Activated CD8-positive, alpha-beta memory T cell treated with anti-CD3 and anti-CD28 coated beads for 48 hours (primary cell): Measurements from ENCODE around the gene ECHDC1.
"Not testable (repeated sequence)": the region's sequence is repeated elsewhere in the genome, so short reads cannot be mapped to it uniquely, and the experiment has no call there.

Source experiments
- DNase-seq, 3 experiments: peaks; one replicate each; pipeline ENCODE4 v3.0.0-alpha.2; 2020; ENCODE audit warnings: low read depth in 2 of 3, low spot score in 2 of 3

ECHDC1 gene

DNA sequence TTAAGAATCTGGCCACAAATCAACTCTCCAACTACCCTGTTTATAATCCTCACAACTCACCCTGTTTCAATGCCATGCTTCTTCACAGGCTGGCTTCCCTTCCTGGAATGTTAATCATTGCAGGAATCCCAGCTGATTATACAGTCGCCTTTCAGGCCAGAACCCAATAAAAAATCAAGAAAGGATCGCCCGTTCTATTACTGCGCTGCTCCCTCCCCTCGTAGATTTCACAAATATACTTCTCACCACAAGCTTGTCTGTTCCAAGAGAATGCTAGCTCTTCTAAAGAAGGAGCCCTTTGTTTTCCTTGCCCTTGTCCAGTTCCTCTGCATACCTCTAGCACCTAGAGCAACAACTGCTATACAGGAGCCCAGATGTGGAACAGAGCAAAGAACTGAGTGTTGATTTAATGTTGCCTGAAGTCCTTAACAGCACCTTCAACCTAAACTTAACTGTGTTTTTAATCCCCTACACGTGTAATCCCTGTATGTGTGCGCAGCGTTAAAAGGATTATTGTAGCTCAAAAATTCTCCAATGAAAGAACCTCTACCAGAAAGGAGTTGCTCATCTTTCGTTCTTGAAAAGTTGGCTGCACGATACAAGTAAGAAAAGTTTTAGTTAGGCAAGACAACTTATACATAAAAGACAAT, 988 bp downstream of the ECHDC1 start:
- DNase-seq: no peak

DNA sequence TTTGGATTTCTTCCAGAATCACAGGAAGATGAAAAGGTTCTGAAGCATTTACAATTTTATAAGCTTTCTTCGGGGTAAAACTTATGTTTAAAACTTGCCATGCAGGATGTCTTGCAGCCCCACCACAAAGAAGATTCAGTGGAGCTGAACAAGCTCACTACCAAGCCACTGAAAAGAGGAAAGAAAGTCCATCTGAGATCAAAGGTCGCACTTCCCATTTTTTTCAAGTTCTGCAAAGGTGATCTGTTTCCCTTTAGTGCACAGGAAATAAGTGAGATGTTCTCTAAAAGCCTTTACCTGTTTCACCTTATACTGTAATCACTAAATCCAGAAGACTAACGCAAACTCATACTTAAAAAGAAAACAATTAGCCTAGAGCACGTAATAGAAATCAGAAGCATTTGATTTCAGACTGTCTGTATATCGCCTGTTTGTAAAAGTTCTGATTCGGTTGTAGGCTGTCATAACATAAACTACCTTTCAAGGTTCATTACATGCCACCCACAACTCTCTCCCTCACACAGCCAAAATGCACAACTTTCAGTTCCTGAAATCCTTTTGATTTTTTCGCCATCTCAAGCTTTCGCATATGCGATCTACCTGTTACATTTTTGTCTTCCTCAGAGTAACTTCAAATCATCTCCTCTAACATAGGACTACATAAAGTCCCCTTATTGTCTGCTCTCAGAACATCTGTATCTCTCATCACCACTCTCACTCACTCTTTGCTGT, 1.8 kb downstream of the ECHDC1 start:
- DNase-seq: no peak

DNA sequence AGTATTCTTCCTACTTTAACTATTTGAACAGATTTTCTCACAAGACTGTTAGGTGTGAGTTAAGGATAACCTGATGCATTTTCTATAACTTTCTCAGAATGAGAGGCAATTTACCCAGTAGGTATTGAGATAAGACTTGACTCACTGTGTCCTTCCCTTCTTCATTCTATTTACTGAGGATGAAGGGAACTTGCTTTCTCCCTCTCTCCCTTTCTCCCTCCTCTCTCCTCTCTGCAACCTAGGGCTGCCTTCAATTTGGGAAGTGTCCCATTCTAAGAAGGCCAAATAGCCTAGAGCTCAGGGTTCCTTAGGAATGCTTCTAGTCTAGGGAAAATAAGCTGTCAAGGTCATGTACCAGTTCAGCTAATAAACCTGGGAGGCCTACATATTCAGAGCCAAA, 3.2 kb downstream of the ECHDC1 start:
- no peak for DNase-seq

DNA sequence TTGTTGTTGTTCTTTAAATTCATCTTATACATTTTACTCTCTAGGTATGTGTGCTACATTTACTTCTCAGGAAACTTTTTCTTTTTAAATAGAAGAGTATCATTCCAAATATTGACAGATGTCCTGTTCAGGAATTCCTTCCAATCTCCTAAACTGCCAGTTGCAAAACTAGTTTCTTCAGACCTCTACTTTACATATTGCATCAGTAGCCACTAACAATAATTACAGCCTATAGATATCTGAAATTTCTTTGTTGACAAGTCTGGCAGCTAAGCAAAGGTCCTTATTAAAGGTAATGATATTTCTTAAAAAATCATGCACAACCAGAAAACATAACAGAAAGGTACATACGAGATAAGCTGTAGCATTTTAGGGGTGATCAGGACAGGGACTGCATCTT, 4.5 kb downstream of the ECHDC1 start:
- DNase-seq: no peak

DNA sequence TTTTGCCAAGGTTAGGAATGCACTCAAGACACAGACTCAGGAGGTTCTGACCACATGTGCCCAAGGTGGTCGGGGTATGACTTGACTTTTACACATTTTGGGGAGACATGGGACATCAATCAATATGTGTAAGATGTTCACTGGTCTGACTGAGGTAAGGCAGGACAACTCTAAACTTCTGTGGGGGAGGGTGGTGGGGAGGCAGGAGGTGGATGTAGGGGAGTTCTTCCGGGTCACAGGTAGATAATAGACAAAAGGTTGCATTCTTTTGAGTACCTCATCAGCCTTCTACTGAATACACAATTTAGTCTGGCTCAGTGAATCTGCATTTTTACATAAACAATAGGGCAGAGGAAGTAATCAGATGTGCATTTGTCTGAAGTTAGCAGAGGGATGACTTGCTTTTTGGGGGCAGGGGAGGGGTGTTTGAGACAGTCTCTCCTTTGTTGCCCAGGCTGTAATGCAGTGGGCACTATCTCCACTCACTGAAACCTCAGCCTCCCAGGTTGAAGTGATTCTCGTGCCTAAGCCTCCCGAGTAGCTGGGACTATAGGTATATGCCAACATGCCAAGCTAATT, 10.9 kb downstream of the ECHDC1 start:
- no peak for DNase-seq

DNA sequence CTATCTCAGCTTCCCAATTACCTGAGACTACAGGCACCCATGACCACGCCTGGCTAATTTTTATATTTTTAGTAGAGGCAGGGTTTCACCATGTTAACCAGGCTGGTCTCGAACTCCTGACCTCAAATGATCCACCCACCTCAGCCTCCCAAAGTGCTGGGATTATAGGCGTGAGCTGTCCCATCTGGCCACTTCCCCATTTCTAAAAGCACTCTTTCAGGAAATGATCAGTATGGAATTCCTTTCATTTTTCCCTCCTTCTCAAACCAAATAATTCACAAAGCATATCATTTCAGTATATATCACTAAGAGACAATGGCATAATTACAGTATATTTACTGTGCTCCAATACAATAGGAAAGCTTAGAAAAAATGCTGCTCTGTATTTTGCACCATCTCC, 12.2 kb downstream of the ECHDC1 start:
- DNase-seq: not testable (repeated sequence)

DNA sequence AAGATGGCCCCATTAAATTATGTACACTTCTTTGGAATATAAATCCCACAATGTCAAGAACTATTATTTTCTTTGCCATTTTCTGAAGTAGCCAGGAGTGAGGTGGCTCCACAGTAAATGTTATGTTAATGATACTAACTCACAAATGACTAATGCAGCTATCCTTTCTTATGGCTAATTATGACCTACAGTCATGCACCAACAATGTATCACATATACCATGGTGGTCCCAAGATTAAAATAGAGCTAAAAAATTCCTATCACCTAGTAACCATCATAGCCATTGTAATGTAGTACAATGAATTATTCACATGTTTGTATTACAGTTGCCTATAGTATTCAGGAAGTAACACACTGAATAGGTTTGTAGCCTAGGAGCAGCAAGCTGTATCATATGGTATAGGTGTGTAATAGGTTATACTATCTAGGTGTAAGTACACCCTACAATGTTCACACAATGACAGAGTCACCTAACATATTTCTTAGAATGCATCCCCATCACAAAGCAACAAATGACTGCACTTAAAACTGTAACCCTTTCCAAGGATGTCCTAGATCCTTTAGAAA, 15.3 kb downstream of the ECHDC1 start:
- no peak for DNase-seq

DNA sequence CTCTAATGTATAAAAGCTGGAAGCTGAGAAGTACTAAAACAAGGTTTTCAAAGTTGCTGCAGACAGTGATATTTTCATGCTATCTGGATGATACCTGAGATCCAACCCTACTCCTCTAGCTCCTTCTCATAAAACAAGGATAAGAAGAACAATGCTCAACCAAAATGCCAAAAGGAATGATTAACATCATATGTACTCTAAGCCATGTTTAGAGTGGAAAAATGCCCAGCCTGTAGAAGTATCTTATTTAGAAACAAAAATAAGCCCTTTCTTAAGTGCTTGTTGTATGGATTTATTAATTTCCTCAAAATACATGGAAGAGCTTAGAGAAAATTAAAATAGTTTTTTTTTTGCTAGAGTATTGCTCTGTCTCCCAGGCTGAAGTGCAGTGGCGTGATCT, 23.7 kb downstream of the ECHDC1 start:
- no peak for DNase-seq

DNA sequence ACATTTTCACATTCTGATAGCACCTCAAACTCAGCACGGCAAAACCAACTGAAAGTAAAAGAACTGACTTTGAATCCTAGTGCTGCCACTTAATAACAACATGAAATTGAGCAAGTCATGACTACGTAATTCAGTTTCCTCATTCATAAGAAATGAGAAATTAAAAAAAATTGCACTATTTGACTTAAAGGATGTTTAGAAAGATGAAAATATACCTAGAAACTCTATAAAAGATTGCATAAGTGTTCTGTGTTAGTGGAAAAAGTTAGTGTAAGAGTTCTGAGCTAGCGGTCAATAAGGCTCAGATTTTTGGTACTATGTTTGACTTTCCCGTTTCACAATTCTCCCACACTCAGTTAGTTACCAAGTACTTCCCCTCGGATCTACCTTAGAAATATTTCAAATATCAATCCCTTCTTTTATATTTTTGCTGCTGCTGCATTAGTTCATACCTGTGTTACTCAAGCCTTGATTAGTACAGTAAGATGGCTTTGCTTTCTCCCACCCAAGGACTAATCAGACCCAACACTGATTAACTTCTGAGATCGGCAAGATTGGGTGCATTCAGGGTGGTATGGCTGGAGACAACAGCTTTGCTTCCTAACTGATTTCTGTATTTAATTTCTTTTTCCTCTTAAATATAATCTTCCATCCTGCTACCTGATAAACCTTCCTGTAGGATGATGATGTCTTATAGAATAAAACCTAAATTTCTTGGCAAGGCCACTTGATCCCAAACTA, 25.9 kb downstream of the ECHDC1 start:
- DNase-seq: no peak

DNA sequence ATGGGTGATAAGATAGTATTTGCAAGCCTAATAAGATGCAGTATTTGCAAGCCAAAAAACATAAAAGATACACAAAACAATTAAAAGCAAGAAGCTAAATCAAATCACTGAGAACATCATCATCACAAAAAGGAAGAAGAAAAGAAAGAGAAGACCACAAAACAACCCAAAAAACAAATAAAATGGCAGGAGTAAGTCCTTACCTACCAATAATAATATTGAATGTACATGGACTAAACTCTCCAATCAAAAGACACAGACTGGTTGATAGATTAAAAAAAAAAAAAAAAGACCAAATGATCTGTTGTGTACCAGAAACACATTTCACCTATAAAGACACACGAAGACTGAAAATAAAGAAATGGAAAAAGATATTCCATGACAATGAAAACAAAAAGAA, 37.7 kb downstream of the ECHDC1 start:
- DNase-seq: no peak

DNA sequence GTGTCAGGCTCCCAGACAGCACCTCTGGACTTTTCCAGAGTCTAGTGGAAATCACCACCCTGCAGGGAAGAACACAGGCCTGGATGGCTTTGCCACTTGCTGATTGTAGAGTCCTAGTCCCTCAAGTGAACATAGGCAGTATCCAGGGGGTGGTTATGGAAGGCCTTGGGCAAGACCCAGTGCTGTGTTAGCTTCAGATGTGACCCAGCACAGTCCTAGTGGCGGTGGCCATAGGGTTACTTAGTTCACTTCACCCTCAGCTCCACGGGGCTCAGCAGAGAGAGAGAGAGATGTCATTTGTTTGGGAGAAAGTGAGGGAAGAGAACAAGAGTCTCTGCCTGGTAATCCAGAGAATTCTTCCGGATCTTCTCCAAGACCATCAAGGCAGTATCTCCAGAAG, 39.5 kb downstream of the ECHDC1 start:
- no peak for DNase-seq

DNA sequence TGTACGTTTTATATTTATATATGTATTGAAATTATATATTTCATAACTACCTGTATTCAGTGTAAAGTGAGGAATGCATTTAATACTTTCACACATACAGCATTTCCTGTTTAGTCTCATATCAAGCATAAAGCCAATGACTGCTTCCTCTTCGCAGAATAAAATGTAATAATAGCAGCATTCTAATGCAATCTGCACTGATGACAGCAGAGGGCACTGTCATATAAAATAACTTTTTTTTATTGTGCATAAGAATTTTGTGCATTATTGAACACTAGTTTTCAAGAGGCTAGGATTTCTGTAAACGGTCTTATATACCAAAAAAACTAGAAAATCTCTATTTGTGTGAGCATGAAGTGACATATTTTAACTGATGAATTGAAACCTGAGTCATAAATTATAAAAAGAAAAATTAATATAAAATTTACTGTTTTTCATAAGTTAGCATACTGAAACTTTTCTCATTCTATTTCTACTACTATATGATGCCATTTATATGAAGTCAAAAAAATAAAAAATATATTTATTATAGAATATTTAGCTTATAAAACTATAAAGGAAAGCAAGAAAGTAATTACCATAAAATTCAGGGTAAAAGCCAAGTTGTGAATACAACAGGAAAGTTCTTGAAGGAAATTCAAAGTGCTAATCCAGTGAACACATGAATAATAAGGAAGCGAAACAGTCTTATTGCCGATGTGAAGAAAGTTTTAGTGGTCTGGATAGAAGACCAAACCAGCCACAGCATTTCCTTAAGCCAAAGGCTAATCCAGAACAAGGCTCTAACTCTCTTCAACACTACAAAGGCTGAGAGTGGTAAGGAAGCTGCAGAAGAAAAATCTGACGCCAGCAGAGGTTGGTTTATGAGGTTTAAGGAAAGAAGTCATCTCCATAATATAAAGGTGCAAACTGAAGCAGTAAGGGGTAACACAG, 40.4 kb downstream of the ECHDC1 start:
- no peak for DNase-seq

DNA sequence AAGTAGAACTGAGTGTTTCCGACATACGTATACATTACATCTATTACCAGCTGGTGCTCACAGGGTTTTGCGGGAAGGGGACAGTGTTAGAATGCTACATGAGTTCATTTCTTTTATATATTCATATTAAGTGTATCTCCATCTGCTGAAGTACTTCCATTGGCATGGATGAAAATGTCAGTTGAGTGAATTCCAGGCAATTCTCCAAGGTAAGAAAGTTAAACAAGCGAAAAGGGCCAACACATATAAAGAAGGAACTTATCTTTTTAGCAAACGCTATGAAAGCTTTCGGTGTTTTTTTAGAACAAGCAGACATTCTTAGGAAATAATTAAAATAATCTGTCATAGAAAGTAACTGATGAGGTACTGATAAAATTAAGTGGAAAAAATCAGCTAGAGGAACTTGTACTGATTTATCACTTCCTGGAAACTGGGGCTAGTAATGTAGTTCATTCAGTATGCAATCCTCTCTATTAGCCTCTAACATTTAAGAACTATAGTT, 42.2 kb downstream of the ECHDC1 start:
- no peak for DNase-seq

DNA sequence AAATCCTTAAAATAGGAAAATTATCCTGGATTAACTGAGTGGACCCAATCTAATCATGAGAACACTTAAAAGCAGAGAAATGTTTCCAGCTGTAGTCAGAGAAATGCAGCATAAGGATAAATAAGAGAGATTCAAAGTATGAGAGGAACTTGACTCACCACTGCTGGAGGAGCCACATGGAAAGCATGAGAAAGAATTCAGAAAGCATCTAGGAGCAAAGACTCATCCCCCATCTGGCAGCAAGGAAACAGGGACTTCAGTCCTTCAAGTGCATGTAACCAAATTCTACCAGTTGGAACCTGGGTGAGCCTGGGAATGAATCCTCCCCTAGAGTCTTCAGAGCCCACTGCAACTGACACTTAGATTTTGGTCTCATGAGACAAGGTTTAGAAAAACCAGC, 43.0 kb downstream of the ECHDC1 start:
- no peak for DNase-seq

DNA sequence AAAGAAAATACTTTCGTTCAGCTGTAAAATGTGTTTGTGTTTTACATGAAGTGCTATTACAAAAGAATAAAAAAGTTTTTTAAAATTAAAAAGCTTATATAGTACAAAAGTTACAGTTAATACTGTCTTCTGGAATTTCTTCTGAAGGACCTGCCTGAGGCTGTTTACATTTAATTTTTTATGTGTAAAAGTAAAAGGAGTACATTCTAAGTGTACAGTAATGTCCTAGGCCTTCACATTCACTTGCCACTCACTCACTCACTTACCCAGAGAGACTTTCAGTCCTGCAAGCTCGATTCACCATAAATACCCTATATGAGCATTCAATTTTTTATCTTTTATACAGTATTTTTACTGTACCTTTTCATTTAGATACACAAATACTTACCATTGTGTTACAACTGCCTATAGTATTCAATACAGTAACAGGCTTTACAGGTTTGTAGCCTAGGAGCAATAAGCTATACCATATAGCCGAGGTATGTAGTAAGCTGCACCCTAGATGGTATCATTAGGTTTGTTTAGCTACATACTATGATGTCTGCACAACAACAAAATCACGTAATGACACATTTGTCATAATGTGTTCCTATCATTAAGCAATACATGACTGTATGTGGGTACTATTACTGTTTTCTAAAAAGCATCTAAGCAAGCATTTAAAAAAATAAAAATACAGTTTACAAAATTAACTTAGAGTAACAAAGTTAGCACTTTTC, 43.7 kb downstream of the ECHDC1 start:
- no peak for DNase-seq

DNA sequence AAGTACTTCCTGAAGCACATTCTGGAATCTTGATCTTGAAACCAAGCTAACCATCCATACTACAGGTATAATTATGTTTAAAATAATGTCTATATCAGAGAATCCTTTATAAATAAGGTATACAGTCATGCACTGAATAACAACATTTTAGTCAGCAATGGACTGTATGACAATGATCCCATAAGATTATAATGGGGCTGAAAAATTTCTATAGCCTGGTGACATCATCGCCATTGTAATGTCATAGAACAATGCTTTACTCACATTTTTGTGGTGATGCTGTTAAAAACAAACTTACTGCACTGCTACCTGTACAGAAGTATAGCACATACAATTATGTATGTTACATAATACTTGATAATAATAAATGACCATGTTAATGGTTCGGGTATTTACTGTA, 44.9 kb downstream of the ECHDC1 start:
- no peak for DNase-seq

DNA sequence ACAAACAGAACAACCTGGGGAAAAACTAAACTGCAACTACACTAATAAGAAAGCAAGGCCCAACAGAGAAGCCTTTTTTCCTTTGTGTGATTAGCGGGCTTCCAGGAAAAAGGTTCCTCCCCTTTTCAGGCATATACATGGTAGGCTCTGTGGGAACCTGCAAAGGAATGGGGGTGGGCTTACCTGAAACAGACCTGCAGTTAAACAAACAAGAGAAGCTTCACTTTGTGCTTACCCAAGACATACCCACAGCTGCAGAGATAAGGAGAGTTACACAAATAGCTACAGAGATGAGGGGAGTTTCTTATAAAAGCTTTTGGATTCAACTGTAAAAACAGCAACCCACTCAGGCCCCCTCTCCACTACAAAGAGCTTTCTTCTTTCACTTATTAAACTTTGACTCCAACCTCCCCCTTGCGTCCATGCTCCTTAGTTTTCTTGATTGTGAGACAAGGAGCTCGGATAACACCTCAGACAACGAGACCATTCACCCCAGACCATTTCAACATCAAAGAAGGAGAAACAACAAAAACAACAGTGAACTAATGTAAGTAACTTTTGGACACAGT, 45.8 kb downstream of the ECHDC1 start:
- no peak for DNase-seq

DNA sequence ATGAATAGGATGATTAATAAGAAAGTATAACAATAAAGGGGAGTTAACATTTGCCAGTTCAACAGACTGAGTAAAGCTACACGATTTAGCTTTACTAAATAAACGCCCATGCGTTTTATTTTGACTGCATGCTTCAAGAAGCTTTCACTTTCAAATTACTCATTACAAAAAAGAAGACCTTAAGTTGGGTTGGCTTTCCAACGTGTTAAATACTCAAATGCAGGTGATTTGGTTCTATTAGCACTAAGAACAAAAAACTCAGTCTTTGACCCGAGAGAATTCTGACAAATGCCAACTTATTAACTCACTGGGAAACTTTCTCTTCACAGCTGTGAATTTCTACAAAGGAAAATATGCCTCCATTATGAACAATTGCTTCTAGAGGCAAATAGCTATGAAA, 51.9 kb downstream of the ECHDC1 start:
- DNase-seq: no peak
